ENCODE results near the gene LRP1-AS.

Gene LRP1-AS

GRCh38 chr12:57160040-57160439, 12.6 kb upstream of the LRP1-AS start:
- no peak for DNase-seq (ENCODE audit: low read depth)

- DNase-seq (ENCODE audit: low read depth), result no peak
Measured at GRCh38 chr12:57159311-57159710, 11.9 kb upstream of the LRP1-AS start.

- no peak for DNase-seq (ENCODE audit: low read depth)
Measured at GRCh38 chr12:57158665-57159064, 11.2 kb upstream of the LRP1-AS start.

- no peak for DNase-seq (ENCODE audit: low read depth)
Measured at GRCh38 chr12:57158186-57158585, 10.8 kb upstream of the LRP1-AS start.

- DNase-seq (ENCODE audit: low read depth), result no peak
Measured at GRCh38 chr12:57157588-57158173, 10.3 kb upstream of the LRP1-AS start.

GRCh38 chr12:57156701-57157403, 9.4 kb upstream of the LRP1-AS start:
- no peak for DNase-seq (ENCODE audit: low read depth)

- no peak for DNase-seq (ENCODE audit: low read depth)
Measured at GRCh38 chr12:57154804-57155434, 7.5 kb upstream of the LRP1-AS start.

GRCh38 chr12:57154076-57154475, 6.7 kb upstream of the LRP1-AS start:
- DNase-seq (ENCODE audit: low read depth), result no peak

GRCh38 chr12:57153415-57153997, 6.1 kb upstream of the LRP1-AS start:
- no peak for DNase-seq (ENCODE audit: low read depth)

GRCh38 chr12:57152639-57153038, 5.2 kb upstream of the LRP1-AS start:
- DNase-seq (ENCODE audit: low read depth), result no peak

- DNase-seq (ENCODE audit: low read depth), result no peak
Measured at GRCh38 chr12:57151741-57152630, 4.6 kb upstream of the LRP1-AS start.

GRCh38 chr12:57150400-57151000, 3.1 kb upstream of the LRP1-AS start:
- no peak for DNase-seq (ENCODE audit: low read depth)

GRCh38 chr12:57149245-57149900, 2.0 kb upstream of the LRP1-AS start:
- DNase-seq (ENCODE audit: low read depth), result no peak

- DNase-seq (ENCODE audit: low read depth), result no peak
Measured at GRCh38 chr12:57148469-57149244, 1.2 kb upstream of the LRP1-AS start.

GRCh38 chr12:57146092-57146491, 1.3 kb downstream of the LRP1-AS start:
- no peak for DNase-seq (ENCODE audit: low read depth)

- DNase-seq (ENCODE audit: low read depth), result no peak
Measured at GRCh38 chr12:57145460-57146059, 1.9 kb downstream of the LRP1-AS start.

- no peak for DNase-seq (ENCODE audit: low read depth)
Measured at GRCh38 chr12:57143454-57143853, 4.0 kb downstream of the LRP1-AS start.

GRCh38 chr12:57142727-57143126, 4.7 kb downstream of the LRP1-AS start:
- DNase-seq (ENCODE audit: low read depth), result no peak

GRCh38 chr12:57142121-57142520, 5.3 kb downstream of the LRP1-AS start:
- DNase-seq (ENCODE audit: low read depth), result no peak

- no peak for DNase-seq (ENCODE audit: low read depth)
Measured at GRCh38 chr12:57141249-57141648, 6.2 kb downstream of the LRP1-AS start.

All from stimulated activated CD4-positive, alpha-beta T cell treated with anti-CD3 and anti-CD28 coated beads, Interleukin-2, amount 100 ng/mL, for 4 hours (primary cell).